Measurements from ENCODE around the gene SLC39A9.

DNA sequence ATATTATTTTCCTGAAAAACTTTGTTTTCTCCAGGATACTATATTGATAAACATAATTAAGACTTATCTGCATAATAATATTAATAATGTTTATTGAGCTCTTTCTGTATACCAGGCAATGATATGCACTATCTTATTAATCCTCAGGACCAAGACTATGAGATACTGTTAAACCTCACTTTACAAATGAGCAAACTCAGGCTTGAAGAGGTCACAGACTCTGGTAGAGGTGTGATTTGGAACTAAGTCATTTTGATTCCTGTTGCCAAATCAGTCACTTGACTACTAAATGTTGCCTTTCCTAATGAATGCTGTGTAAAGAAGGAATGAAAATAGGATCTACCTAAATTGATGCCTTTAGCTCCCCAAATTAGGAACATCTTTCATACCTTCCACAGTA, 7.3 kb downstream of the SLC39A9 start:
- TF ChIP-seq CTCF (IDR thresholded peaks at IDR 0.05) (no peak), POLR2A (IDR thresholded peaks at IDR 0.05) (no peak), POLR2AphosphoS5 (IDR thresholded peaks at IDR 0.05) (no peak)
